Measurements from ENCODE around the gene ENOX1.

ENOX1 gene

DNA sequence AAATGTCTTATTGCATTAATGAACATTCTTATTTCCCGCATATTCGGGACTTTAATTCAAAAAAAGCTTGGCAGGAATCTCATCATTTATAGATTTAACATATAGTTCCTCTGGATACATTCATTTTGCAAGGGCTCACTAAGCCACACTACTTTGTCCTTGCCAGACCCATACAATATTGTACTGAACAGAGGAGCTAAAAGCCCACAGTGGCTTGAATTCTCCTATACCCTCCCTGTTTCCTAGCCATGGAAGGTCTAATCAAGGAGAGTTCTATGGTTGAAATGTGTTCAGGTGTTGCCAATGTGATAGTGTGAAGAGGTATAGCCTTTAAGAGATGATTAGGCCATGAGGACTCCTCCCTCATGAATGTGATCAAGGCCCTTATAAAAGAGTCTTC, 298.9 kb downstream of the ENOX1 start:
- no peak overlapping the region for H3K4me2 ChIP-seq (ENCODE audit: insufficient read depth, low read length)
- TF ChIP-seq, protein P1, sequence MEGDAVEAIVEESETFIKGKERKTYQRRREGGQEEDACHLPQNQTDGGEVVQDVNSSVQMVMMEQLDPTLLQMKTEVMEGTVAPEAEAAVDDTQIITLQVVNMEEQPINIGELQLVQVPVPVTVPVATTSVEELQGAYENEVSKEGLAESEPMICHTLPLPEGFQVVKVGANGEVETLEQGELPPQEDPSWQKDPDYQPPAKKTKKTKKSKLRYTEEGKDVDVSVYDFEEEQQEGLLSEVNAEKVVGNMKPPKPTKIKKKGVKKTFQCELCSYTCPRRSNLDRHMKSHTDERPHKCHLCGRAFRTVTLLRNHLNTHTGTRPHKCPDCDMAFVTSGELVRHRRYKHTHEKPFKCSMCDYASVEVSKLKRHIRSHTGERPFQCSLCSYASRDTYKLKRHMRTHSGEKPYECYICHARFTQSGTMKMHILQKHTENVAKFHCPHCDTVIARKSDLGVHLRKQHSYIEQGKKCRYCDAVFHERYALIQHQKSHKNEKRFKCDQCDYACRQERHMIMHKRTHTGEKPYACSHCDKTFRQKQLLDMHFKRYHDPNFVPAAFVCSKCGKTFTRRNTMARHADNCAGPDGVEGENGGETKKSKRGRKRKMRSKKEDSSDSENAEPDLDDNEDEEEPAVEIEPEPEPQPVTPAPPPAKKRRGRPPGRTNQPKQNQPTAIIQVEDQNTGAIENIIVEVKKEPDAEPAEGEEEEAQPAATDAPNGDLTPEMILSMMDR (IDR thresholded peaks at IDR 0.05; ENCODE audit: borderline replicate concordance, extremely low read depth, low read length, poor library complexity, severe bottlenecking) = no peak
- TF ChIP-seq EZH2 (IDR thresholded peaks at IDR 0.05; ENCODE audit: borderline replicate concordance, low read depth, low read length, severe bottlenecking) = no peak
- ATAC-seq (ENCODE audit: insufficient read depth, low read depth) = no peak
- H3K9ac ChIP-seq (ENCODE audit: low read depth, low read length) = no peak overlapping the region
- H3K36me3 ChIP-seq (ENCODE audit: insufficient read depth, low read length) = no peaks in the 10 kb centered on the region
- H3K9me3 ChIP-seq (ENCODE audit: insufficient read depth, low read length, severe bottlenecking) = no peaks in the 10 kb centered on the region
- H3K79me2 ChIP-seq (ENCODE audit: insufficient read depth, low read length) = no peaks in the 10 kb centered on the region
- no peak overlapping the region for H2AFZ ChIP-seq (ENCODE audit: low read depth, low read length)
- H3K4me1 ChIP-seq (ENCODE audit: insufficient read depth, low read length) = no peaks in the 10 kb centered on the region
- no peak for DNase-seq
- no peaks in the 10 kb centered on the region for H4K20me1 ChIP-seq (ENCODE audit: insufficient read depth, low read length)
- no peak overlapping the region for H3K4me3 ChIP-seq (ENCODE audit: low read depth in 1 of 2, low read length in 2 of 2)
- no peaks in the 10 kb centered on the region for H3K27me3 ChIP-seq (ENCODE audit: insufficient read depth, low read length, poor library complexity)
- H3K27ac ChIP-seq (ENCODE audit: low read length) = no peak overlapping the region

GRCh38 chr13:43487461-43487860, 299.3 kb downstream of the ENOX1 start:
- Histone ChIP-seq H3K36me3 (ENCODE audit: insufficient read depth, low read length) (no peaks in the 10 kb centered on the region), H3K27ac (ENCODE audit: low read length) (no peak overlapping the region), H2AFZ (ENCODE audit: low read depth, low read length) (no peak overlapping the region), H4K20me1 (ENCODE audit: insufficient read depth, low read length) (no peaks in the 10 kb centered on the region), H3K4me3 (ENCODE audit: low read depth in 1 of 2, low read length in 2 of 2) (no peak overlapping the region), H3K4me1 (ENCODE audit: insufficient read depth, low read length) (no peaks in the 10 kb centered on the region), H3K4me2 (ENCODE audit: insufficient read depth, low read length) (no peak overlapping the region), H3K27me3 (ENCODE audit: insufficient read depth, low read length, poor library complexity) (no peaks in the 10 kb centered on the region), H3K9ac (ENCODE audit: low read depth, low read length) (no peak overlapping the region), H3K79me2 (ENCODE audit: insufficient read depth, low read length) (no peaks in the 10 kb centered on the region), H3K9me3 (ENCODE audit: insufficient read depth, low read length, severe bottlenecking) (no peaks in the 10 kb centered on the region)
- DNase-seq = no peak
- TF ChIP-seq, protein P1 (IDR thresholded peaks at IDR 0.05; ENCODE audit: borderline replicate concordance, extremely low read depth, low read length, poor library complexity, severe bottlenecking) = no peak
- no peak for TF ChIP-seq EZH2 (IDR thresholded peaks at IDR 0.05; ENCODE audit: borderline replicate concordance, low read depth, low read length, severe bottlenecking)
- ATAC-seq (ENCODE audit: insufficient read depth, low read depth) = no peak

DNA sequence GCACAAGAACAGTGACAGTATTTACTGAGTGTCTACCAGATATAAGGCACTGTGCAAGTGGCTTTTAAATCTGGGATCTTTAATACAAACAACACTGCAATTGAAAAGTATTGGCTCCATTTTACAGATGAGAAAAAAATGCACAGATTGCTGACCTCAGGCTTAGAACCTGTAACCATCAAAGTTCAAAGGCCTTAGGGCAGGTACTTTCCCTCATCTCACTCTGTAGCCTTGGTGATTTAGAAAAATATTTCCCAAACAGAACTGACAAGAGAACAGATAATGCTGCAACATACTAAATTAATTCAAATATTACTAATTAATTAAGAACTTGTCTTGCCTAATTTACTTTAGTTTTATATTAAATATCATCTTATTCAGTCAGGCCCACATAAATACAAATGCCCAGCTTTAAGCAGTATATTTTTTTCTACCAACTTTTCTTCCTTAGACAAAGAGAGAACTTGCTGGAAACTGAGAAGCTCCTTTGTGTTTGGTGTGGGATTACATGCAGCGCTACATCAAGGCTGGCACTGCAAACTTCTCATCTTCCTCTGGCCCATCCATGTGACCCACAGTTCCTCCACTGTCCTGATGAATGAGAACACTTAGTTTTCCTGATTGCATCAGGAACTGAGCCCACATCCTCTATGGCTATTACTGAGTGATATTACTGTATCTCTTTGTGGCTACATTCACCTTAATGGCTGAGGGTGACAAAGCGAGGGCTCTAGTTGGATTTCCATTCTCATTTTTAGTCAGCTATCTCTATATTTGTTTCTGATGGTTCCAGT, 302.1 kb downstream of the ENOX1 start:
- no peaks in the 10 kb centered on the region for H3K4me1 ChIP-seq (ENCODE audit: insufficient read depth, low read length)
- H3K27ac ChIP-seq (ENCODE audit: low read length) = no peak overlapping the region
- H3K27me3 ChIP-seq (ENCODE audit: insufficient read depth, low read length, poor library complexity) = no peaks in the 10 kb centered on the region
- H3K9ac ChIP-seq (ENCODE audit: low read depth, low read length) = no peak overlapping the region
- H3K4me3 ChIP-seq (ENCODE audit: low read depth in 1 of 2, low read length in 2 of 2) = no peak overlapping the region
- no peaks in the 10 kb centered on the region for H3K36me3 ChIP-seq (ENCODE audit: insufficient read depth, low read length)
- TF ChIP-seq, protein P1 (IDR thresholded peaks at IDR 0.05; ENCODE audit: borderline replicate concordance, extremely low read depth, low read length, poor library complexity, severe bottlenecking) = no peak
- no peak for TF ChIP-seq EZH2 (IDR thresholded peaks at IDR 0.05; ENCODE audit: borderline replicate concordance, low read depth, low read length, severe bottlenecking)
- DNase-seq (no peak), ATAC-seq (ENCODE audit: insufficient read depth, low read depth) (peak; percentile 35; the same call in 2 of the 3 replicates)
- no peaks in the 10 kb centered on the region for H3K9me3 ChIP-seq (ENCODE audit: insufficient read depth, low read length, severe bottlenecking)
- H4K20me1 ChIP-seq (ENCODE audit: insufficient read depth, low read length) = no peaks in the 10 kb centered on the region
- no peak overlapping the region for H2AFZ ChIP-seq (ENCODE audit: low read depth, low read length)
- H3K4me2 ChIP-seq (ENCODE audit: insufficient read depth, low read length) = no peak overlapping the region
- H3K79me2 ChIP-seq (ENCODE audit: insufficient read depth, low read length) = no peaks in the 10 kb centered on the region
